SK-N-SH treated with all-trans-retinoic acid at 6 μM for 48 hours (cell line): ENCODE measurements around the gene RABGAP1.

Source experiments
- ATAC-seq: fragments of 200-7000 bp; cut with Tn5 transposase; 3 replicates; pipeline ENCODE4 v1.9.1; 2020; ENCODE audit warnings: mild to moderate bottlenecking, moderate library complexity
- ARNTL ChIP-seq: fragments of 450-650 bp; formaldehyde crosslinking; IDR thresholded peaks from 2 replicates; pipeline ENCODE4 v1.5.0; 2020; ENCODE audit warnings: low read depth, mild to moderate bottlenecking, moderate library complexity, borderline replicate concordance
- BACH2 ChIP-seq: fragments of 250-450 bp; sonication (Bioruptor Pico); IDR thresholded peaks from 2 replicates; pipeline ENCODE4 v1.9.0; 2021; ENCODE audit warnings: mild to moderate bottlenecking, borderline replicate concordance
- CREB5 ChIP-seq: fragments of 250-450 bp; sonication (Bioruptor Pico); IDR thresholded peaks from 2 replicates; pipeline ENCODE4 v1.5.1; 2020; ENCODE audit warnings: low read depth, mild to moderate bottlenecking, moderate library complexity
- CSDC2 ChIP-seq: fragments of 250-450 bp; sonication (Bioruptor Pico); IDR thresholded peaks from 2 replicates; pipeline ENCODE4 v1.5.0; 2020; ENCODE audit warnings: mild to moderate bottlenecking, moderate library complexity
- CSRNP3 ChIP-seq: fragments of 250-450 bp; sonication (Bioruptor Pico); IDR thresholded peaks from 2 replicates; pipeline ENCODE4 v1.5.1; 2021; ENCODE audit warnings: mild to moderate bottlenecking, moderate library complexity
- ESRRG ChIP-seq: fragments of 250-450 bp; sonication (Bioruptor Pico); IDR thresholded peaks from 2 replicates; pipeline ENCODE4 v1.6.1; 2021; ENCODE audit warnings: mild to moderate bottlenecking
- GLIS3 ChIP-seq: fragments of 250-450 bp; sonication (Bioruptor Pico); IDR thresholded peaks from 2 replicates; pipeline ENCODE4 v1.5.0; 2020; ENCODE audit warnings: mild to moderate bottlenecking, moderate library complexity
- ISL1 ChIP-seq: fragments of 250-450 bp; sonication (Bioruptor Pico); IDR thresholded peaks from 2 replicates; pipeline ENCODE4 v2.1.2; 2022; ENCODE audit warnings: mild to moderate bottlenecking, moderate library complexity
- OSR1 ChIP-seq: fragments of 250-450 bp; sonication (Bioruptor Pico); IDR thresholded peaks from 2 replicates; pipeline ENCODE4 v1.8.0; 2022; ENCODE audit warnings: moderate library complexity, mild to moderate bottlenecking, inconsistent platforms
- PATZ1 ChIP-seq: fragments of 250-450 bp; sonication (Bioruptor Pico); IDR thresholded peaks from 2 replicates; pipeline ENCODE4 v1.8.0; 2020; ENCODE audit warnings: mild to moderate bottlenecking, moderate library complexity, borderline replicate concordance
- POU6F1 ChIP-seq: fragments of 250-450 bp; sonication (Bioruptor Pico); IDR thresholded peaks from 2 replicates; pipeline ENCODE4 v1.8.0; 2021; ENCODE audit warnings: low read depth, mild to moderate bottlenecking, moderate library complexity, borderline replicate concordance
- PPARA ChIP-seq: fragments of 250-450 bp; sonication (Bioruptor Pico); IDR thresholded peaks from 2 replicates; pipeline ENCODE4 v1.5.0; 2020; ENCODE audit warnings: mild to moderate bottlenecking, borderline replicate concordance
- RARB ChIP-seq: fragments of 250-450 bp; sonication (Bioruptor Pico); IDR thresholded peaks from 2 replicates; pipeline ENCODE4 v1.8.0; 2021; ENCODE audit warnings: mild to moderate bottlenecking, moderate library complexity
- TOX ChIP-seq: fragments of 250-450 bp; sonication (Bioruptor Pico); IDR thresholded peaks from 2 replicates; pipeline ENCODE4 v1.8.0; 2021; ENCODE audit warnings: mild to moderate bottlenecking, moderate library complexity, borderline replicate concordance
- TSHZ2 ChIP-seq: fragments of 250-450 bp; sonication (Bioruptor Pico); IDR thresholded peaks from 2 replicates; pipeline ENCODE4 v1.5.0; 2020; ENCODE audit warnings: mild to moderate bottlenecking, moderate library complexity
- ZC3H10 ChIP-seq: fragments of 250-450 bp; sonication (Bioruptor Pico); IDR thresholded peaks from 2 replicates; pipeline ENCODE4 v1.5.1; 2021; ENCODE audit warnings: mild to moderate bottlenecking, moderate library complexity
- ZFP3 ChIP-seq: fragments of 250-450 bp; sonication (Bioruptor Pico); IDR thresholded peaks from 2 replicates; pipeline ENCODE4 v1.5.0; 2020; ENCODE audit warnings: mild to moderate bottlenecking, moderate library complexity
- ZFP30 ChIP-seq: fragments of 450-650 bp; formaldehyde crosslinking; IDR thresholded peaks from 2 replicates; pipeline ENCODE4 v1.5.0; 2022; ENCODE audit warnings: mild to moderate bottlenecking, moderate library complexity
- ZNF565 ChIP-seq: fragments of 450-650 bp; formaldehyde crosslinking; conservative IDR thresholded peaks from 2 replicates; pipeline ENCODE4 v1.5.0; 2020; ENCODE audit warnings: low read depth, mild to moderate bottlenecking, moderate library complexity
- ZNF70 ChIP-seq: fragments of 450-650 bp; formaldehyde crosslinking; IDR thresholded peaks from 2 replicates; pipeline ENCODE4 v1.5.0; 2020; ENCODE audit warnings: mild to moderate bottlenecking, moderate library complexity
- ZNF8 ChIP-seq: fragments of 450-650 bp; formaldehyde crosslinking; IDR thresholded peaks from 2 replicates; pipeline ENCODE4 v1.5.0; 2020; ENCODE audit warnings: mild to moderate bottlenecking, moderate library complexity

RABGAP1 gene

GRCh38 chr9:122954253-122954691 is 13.5 kb downstream of the RABGAP1 start:
- peak; percentile 64 for ATAC-seq
- TF ChIP-seq ISL1 (peak; percentile 59), BACH2 (CRISPR knock-in tag) (no peak), CSDC2 (CRISPR knock-in tag) (no peak), ARNTL (CRISPR knock-in tag) (no peak)

- ATAC-seq = no peak
- no peak for TF ChIP-seq ZNF565
- no peak for TF ChIP-seq OSR1 (CRISPR knock-in tag)
Observed at GRCh38 chr9:122955961-122956360, 15.1 kb downstream of the RABGAP1 start.

GRCh38 chr9:122961139-122961538 is 20.3 kb downstream of the RABGAP1 start:
- TF ChIP-seq TOX (CRISPR knock-in tag) (no peak), CSDC2 (CRISPR knock-in tag) (no peak), ZFP30 (CRISPR knock-in tag) (no peak), ZC3H10 (CRISPR knock-in tag) (no peak), RARB (CRISPR knock-in tag) (no peak), PPARA (CRISPR knock-in tag) (no peak), POU6F1 (no peak)
- no peak for ATAC-seq

- TF ChIP-seq POU6F1 (no peak), ZC3H10 (CRISPR knock-in tag) (no peak), PPARA (CRISPR knock-in tag) (no peak), ZNF8 (CRISPR knock-in tag) (no peak), ZNF70 (no peak), CREB5 (no peak), ZFP3 (CRISPR knock-in tag) (no peak), CSRNP3 (CRISPR knock-in tag) (no peak), ARNTL (CRISPR knock-in tag) (no peak), RARB (CRISPR knock-in tag) (no peak), TSHZ2 (CRISPR knock-in tag) (no peak), ESRRG (CRISPR knock-in tag) (no peak), PATZ1 (CRISPR knock-in tag) (no peak), ISL1 (no peak), OSR1 (CRISPR knock-in tag) (no peak), ZFP30 (CRISPR knock-in tag) (no peak), GLIS3 (CRISPR knock-in tag) (no peak), CSDC2 (CRISPR knock-in tag) (no peak), ZNF565 (no peak)
- TF ChIP-seq, all 23 proteins: peak for 0
- ATAC-seq = no peak
Observed at GRCh38 chr9:122975196-122975595, 34.4 kb downstream of the RABGAP1 start.
